HepG2 (cell line): ENCODE data around the gene GAL3ST1. TPM values are rescaled to one million over a fixed set of nuclear protein-coding genes. Genes with fewer than 3 reads are reported as not detected.
A peak's percentile ranks its signal among the peaks of the same experiment; 100 is the strongest.

ENCODE experiments used
- DPF2 ChIP-seq: sonication (generic); formaldehyde crosslinking; IDR thresholded peaks from 2 replicates; pipeline ENCODE4 v1.4.0; 2020; ENCODE audit warnings: mild to moderate bottlenecking, low read depth, missing genetic modification reagents, borderline replicate concordance
- FOSL2 ChIP-seq: sonication (generic); formaldehyde crosslinking; IDR thresholded peaks from 2 replicates; pipeline ENCODE4 v1.4.0; 2020; ENCODE audit warnings: missing genetic modification reagents
- HDAC2 ChIP-seq: sonication (generic); formaldehyde crosslinking; IDR thresholded peaks from 2 replicates; pipeline ENCODE4 v1.4.0; 2020; ENCODE audit warnings: missing genetic modification reagents
- MZF1 ChIP-seq: sonication (generic); formaldehyde crosslinking; IDR thresholded peaks from 2 replicates; pipeline ENCODE4 v1.8.1; 2023; ENCODE audit warnings: mild to moderate bottlenecking, missing genetic modification reagents, borderline replicate concordance
- NR3C1 ChIP-seq: sonication (generic); formaldehyde crosslinking; IDR thresholded peaks from 2 replicates; pipeline ENCODE4 v1.4.0; 2020; ENCODE audit warnings: missing genetic modification reagents
- RAD51 ChIP-seq: fragments of 450-650 bp; IDR thresholded peaks from 2 replicates; pipeline ENCODE4 v1.6.1; 2016; ENCODE audit warnings: borderline replicate concordance
- RARA ChIP-seq: IDR thresholded peaks from 2 replicates; pipeline ENCODE4 v1.6.1; 2016; ENCODE audit warnings: missing genetic modification reagents, missing compliant biosample characterization
- RBFOX2 ChIP-seq: fragments of 200-400 bp; formaldehyde crosslinking; IDR thresholded peaks from 2 replicates; pipeline ENCODE4 v1.6.1; 2017; ENCODE audit warnings: low read depth, mild to moderate bottlenecking, low read length
- REPIN1 ChIP-seq: sonication (generic); formaldehyde crosslinking; IDR thresholded peaks from 2 replicates; pipeline ENCODE4 v1.8.0; 2022; ENCODE audit warnings: missing genetic modification reagents, low read depth, mild to moderate bottlenecking, borderline replicate concordance
- SIX4 ChIP-seq: sonication (generic); formaldehyde crosslinking; IDR thresholded peaks from 2 replicates; pipeline ENCODE4 v1.4.0; 2020; ENCODE audit warnings: missing genetic modification reagents
- SMARCC2 ChIP-seq: fragments of 450-650 bp; IDR thresholded peaks from 2 replicates; pipeline ENCODE4 v1.6.1; 2017; ENCODE audit warnings: antibody characterized with exemption, mild to moderate bottlenecking
- TCF7L2 ChIP-seq: IDR thresholded peaks from 2 replicates; pipeline ENCODE4 v1.6.1; 2011; ENCODE audit warnings: mild to moderate bottlenecking, low read depth, low read length, moderate library complexity
- TEAD2 ChIP-seq: sonication (generic); formaldehyde crosslinking; IDR thresholded peaks from 2 replicates; pipeline ENCODE4 v1.9.0; 2021; ENCODE audit warnings: missing genetic modification reagents
- TOE1 ChIP-seq: sonication (generic); formaldehyde crosslinking; IDR thresholded peaks from 2 replicates; pipeline ENCODE4 v1.4.0; 2020; ENCODE audit warnings: mild to moderate bottlenecking, missing genetic modification reagents
- U2AF2 ChIP-seq: fragments of 200-400 bp; formaldehyde crosslinking; IDR thresholded peaks from 2 replicates; pipeline ENCODE4 v1.6.1; 2017; ENCODE audit warnings: low read depth, mild to moderate bottlenecking, low read length
- XBP1 ChIP-seq: sonication (generic); formaldehyde crosslinking; IDR thresholded peaks from 2 replicates; pipeline ENCODE4 v1.5.0; 2020; ENCODE audit warnings: missing genetic modification reagents
- ZFP37 ChIP-seq: sonication (generic); formaldehyde crosslinking; IDR thresholded peaks from 2 replicates; pipeline ENCODE4 v1.4.0; 2020; ENCODE audit warnings: missing genetic modification reagents, borderline replicate concordance
- ZNF296 ChIP-seq: sonication (generic); formaldehyde crosslinking; conservative IDR thresholded peaks from 2 replicates; pipeline ENCODE4 v1.5.0; 2020; ENCODE audit warnings: mild to moderate bottlenecking, missing genetic modification reagents
- ZNF577 ChIP-seq: sonication (generic); formaldehyde crosslinking; IDR thresholded peaks from 2 replicates; pipeline ENCODE4 v1.4.0; 2020; ENCODE audit warnings: mild to moderate bottlenecking, low read depth, missing genetic modification reagents, borderline replicate concordance
- ZNF616 ChIP-seq: sonication (generic); formaldehyde crosslinking; IDR thresholded peaks from 2 replicates; pipeline ENCODE4 v1.5.0; 2020; ENCODE audit warnings: low read depth, mild to moderate bottlenecking, missing genetic modification reagents
- ZNF670 ChIP-seq: sonication (generic); formaldehyde crosslinking; IDR thresholded peaks from 2 replicates; pipeline ENCODE4 v1.8.0; 2022; ENCODE audit warnings: mild to moderate bottlenecking, missing genetic modification reagents, borderline replicate concordance
- polyA plus RNA-seq, 8 experiments: library from polyadenylated mRNA; depleted of rRNA in 3 of 8; stranded (reverse) in 7 of 8; unstranded in 1 of 8; fragments of >200 nt; fragmentation: Illumina TruSeq in 4 of 8; extraction: Trizol in 4 of 8; gene quantifications; 2 replicates each; pipeline versions ENCODE4 v1.2.1 to v1.2.3, GENCODE V29; 2011 to 2016; ENCODE audit warnings: low read depth in 4 of 8, missing spikeins in 1 of 8, mixed read lengths in 1 of 8; ENCODE audit not compliant: insufficient read depth in 1 of 8
- total RNA-seq, 5 experiments: library from RNA; depleted of rRNA; stranded (reverse); fragments of >200 nt; fragmentation: Illumina TruSeq; extraction: Trizol; gene quantifications; 2 replicates each; pipeline ENCODE4 v1.2.3, GENCODE V29; 2016; ENCODE audit warnings: low read depth in 1 of 5
- TF ChIP-seq, protein P1 (sequence below): sonication (generic); formaldehyde crosslinking; IDR thresholded peaks from 2 replicates; pipeline ENCODE4 v1.5.0; 2020; ENCODE audit warnings: mild to moderate bottlenecking, missing genetic modification reagents
- TF ChIP-seq, protein P2 (sequence below): IDR thresholded peaks from 2 replicates; pipeline ENCODE4 v1.6.1; 2016; ENCODE audit warnings: missing genetic modification reagents, missing compliant biosample characterization
- TF ChIP-seq, protein P3 (sequence below): sonication (generic); formaldehyde crosslinking; IDR thresholded peaks from 2 replicates; pipeline ENCODE4 v1.4.0; 2020; ENCODE audit warnings: missing genetic modification reagents
- TF ChIP-seq, protein P4 (sequence below): sonication (generic); formaldehyde crosslinking; IDR thresholded peaks from 2 replicates; pipeline ENCODE4 v1.4.0; 2020; ENCODE audit warnings: mild to moderate bottlenecking, low read depth, missing genetic modification reagents

The GAL3ST1 gene
- total and polyA plus RNA-seq, 2 of the 13 experiments (the other 11 are each of a cell fraction or from before 2014, with no cell fraction given): 4.4 to 14.7 TPM

DNA sequence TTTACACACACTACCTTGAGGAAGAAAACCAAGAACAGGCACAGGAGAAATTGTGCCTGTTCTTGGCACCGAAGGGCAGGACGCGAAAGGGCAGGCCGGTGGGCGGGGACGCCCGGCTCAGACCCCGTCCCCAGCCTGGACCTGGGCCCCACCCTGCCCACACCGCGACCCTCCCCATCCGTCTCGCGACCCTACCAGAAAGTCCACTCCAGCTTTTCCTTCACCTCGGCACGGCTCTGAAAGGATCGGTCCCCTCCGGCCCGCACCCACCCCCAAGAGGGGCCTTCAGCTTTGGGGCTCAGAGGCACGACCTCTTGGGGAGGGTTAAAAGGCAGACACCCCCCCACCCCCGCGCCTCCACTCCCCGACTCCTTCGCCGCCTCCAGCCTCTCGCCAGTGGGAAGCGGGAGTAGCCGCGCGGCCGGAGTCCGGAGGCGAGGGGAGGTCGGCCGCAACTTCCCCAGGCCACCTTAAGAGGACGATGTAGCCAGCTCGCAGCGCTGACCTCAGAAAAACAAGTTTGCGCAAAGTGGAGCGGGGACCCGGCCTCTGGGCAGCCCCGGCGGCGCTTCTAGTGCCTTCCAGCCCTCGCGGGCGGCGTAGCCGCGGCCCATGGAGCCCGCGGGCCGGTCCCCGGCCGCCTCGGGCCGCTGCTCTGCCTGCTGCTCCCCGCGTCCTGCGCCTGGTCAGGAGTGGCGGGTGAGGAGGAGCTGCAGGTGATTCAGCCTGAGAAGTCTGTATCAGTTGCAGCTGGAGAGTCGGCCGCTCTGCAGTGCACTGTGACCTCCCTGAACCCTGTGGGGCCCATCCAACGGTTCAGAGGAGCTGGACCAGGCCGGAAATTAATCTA, 32.3 kb downstream of the GAL3ST1 start (continued):
- TF ChIP-seq RBFOX2 (peak; percentile 53; the same call in 1 of the 2 replicates), NR3C1 (no peak), XBP1 (CRISPR knock-in tag) (no peak), TCF7L2 (no peak), TOE1 (no peak), TEAD2 (no peak), ZNF616 (CRISPR knock-in tag) (no peak), REPIN1 (no peak), ZNF577 (CRISPR knock-in tag) (no peak), U2AF2 (no peak), FOSL2 (CRISPR knock-in tag) (peak; percentile 17; the same call in 1 of the 2 replicates), RARA (CRISPR knock-in tag) (peak; percentile 39; the same call in 1 of the 2 replicates), SIX4 (no peak), ZFP37 (CRISPR knock-in tag) (no peak), ZNF670 (CRISPR knock-in tag) (no peak), DPF2 (CRISPR knock-in tag) (no peak), SMARCC2 (no peak), HDAC2 (no peak), ZNF296 (CRISPR knock-in tag) (no peak), MZF1 (no peak), RAD51 (no peak)
- TF ChIP-seq, protein P1, sequence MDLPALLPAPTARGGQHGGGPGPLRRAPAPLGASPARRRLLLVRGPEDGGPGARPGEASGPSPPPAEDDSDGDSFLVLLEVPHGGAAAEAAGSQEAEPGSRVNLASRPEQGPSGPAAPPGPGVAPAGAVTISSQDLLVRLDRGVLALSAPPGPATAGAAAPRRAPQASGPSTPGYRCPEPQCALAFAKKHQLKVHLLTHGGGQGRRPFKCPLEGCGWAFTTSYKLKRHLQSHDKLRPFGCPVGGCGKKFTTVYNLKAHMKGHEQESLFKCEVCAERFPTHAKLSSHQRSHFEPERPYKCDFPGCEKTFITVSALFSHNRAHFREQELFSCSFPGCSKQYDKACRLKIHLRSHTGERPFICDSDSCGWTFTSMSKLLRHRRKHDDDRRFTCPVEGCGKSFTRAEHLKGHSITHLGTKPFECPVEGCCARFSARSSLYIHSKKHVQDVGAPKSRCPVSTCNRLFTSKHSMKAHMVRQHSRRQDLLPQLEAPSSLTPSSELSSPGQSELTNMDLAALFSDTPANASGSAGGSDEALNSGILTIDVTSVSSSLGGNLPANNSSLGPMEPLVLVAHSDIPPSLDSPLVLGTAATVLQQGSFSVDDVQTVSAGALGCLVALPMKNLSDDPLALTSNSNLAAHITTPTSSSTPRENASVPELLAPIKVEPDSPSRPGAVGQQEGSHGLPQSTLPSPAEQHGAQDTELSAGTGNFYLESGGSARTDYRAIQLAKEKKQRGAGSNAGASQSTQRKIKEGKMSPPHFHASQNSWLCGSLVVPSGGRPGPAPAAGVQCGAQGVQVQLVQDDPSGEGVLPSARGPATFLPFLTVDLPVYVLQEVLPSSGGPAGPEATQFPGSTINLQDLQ (CRISPR knock-in tag): no peak
- TF ChIP-seq, protein P2, sequence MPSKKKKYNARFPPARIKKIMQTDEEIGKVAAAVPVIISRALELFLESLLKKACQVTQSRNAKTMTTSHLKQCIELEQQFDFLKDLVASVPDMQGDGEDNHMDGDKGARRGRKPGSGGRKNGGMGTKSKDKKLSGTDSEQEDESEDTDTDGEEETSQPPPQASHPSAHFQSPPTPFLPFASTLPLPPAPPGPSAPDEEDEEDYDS (CRISPR knock-in tag): no peak
- TF ChIP-seq, protein P3, sequence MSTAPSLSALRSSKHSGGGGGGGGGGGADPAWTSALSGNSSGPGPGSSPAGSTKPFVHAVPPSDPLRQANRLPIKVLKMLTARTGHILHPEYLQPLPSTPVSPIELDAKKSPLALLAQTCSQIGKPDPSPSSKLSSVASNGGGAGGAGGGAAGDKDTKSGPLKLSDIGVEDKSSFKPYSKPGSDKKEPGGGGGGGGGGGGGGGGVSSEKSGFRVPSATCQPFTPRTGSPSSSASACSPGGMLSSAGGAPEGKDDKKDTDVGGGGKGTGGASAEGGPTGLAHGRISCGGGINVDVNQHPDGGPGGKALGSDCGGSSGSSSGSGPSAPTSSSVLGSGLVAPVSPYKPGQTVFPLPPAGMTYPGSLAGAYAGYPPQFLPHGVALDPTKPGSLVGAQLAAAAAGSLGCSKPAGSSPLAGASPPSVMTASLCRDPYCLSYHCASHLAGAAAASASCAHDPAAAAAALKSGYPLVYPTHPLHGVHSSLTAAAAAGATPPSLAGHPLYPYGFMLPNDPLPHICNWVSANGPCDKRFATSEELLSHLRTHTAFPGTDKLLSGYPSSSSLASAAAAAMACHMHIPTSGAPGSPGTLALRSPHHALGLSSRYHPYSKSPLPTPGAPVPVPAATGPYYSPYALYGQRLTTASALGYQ (CRISPR knock-in tag): no peak
- TF ChIP-seq, protein P4, sequence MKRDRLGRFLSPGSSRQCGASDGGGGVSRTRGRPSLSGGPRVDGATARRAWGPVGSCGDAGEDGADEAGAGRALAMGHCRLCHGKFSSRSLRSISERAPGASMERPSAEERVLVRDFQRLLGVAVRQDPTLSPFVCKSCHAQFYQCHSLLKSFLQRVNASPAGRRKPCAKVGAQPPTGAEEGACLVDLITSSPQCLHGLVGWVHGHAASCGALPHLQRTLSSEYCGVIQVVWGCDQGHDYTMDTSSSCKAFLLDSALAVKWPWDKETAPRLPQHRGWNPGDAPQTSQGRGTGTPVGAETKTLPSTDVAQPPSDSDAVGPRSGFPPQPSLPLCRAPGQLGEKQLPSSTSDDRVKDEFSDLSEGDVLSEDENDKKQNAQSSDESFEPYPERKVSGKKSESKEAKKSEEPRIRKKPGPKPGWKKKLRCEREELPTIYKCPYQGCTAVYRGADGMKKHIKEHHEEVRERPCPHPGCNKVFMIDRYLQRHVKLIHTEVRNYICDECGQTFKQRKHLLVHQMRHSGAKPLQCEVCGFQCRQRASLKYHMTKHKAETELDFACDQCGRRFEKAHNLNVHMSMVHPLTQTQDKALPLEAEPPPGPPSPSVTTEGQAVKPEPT (CRISPR knock-in tag): peak; percentile 99
